Testis (tissue), 2 donors: Measurements from ENCODE around the gene LRMDA.

Source experiments
- POLR2A ChIP-seq: fragments of 450-650 bp; IDR thresholded peaks from one replicate; pipeline ENCODE4 v1.6.1; 2017; ENCODE audit warnings: antibody characterized with exemption, mild to moderate bottlenecking, moderate library complexity
- TF ChIP-seq, protein P1 (sequence below), 3 experiments: fragments of 450-650 bp in 2 of 3; fragments of 200-600 bp in 1 of 3; sonication (generic) in 1 of 3; IDR thresholded peaks; one replicate each; pipeline ENCODE4 v1.5.1; 2016 to 2019; ENCODE audit warnings: antibody characterized with exemption in 3 of 3, mild to moderate bottlenecking in 2 of 3, moderate library complexity in 1 of 3

DNA sequence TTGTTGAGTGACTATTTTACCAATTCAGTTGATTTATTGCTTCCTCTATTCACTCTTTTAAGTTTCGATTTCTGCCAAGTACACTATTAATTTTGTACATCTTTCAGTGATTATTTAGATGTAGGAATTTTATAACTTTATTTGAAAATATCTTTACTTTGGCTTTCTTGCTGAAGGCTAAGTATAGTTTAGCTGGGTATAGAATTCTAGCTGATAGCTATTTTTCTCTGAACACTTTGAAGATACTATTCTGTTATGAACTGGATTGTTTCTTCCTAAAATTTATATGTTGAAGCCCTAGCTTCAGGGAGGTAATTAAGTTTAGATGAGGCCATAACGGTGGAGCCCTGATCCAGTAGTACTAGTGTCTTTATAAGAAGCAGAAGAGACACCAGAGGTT lies 141.1 kb downstream of the LRMDA start:
- no peak for TF ChIP-seq POLR2A
- TF ChIP-seq, protein P1, sequence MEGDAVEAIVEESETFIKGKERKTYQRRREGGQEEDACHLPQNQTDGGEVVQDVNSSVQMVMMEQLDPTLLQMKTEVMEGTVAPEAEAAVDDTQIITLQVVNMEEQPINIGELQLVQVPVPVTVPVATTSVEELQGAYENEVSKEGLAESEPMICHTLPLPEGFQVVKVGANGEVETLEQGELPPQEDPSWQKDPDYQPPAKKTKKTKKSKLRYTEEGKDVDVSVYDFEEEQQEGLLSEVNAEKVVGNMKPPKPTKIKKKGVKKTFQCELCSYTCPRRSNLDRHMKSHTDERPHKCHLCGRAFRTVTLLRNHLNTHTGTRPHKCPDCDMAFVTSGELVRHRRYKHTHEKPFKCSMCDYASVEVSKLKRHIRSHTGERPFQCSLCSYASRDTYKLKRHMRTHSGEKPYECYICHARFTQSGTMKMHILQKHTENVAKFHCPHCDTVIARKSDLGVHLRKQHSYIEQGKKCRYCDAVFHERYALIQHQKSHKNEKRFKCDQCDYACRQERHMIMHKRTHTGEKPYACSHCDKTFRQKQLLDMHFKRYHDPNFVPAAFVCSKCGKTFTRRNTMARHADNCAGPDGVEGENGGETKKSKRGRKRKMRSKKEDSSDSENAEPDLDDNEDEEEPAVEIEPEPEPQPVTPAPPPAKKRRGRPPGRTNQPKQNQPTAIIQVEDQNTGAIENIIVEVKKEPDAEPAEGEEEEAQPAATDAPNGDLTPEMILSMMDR (IDR thresholded peaks at IDR 0.05), result no peak
